Erythroblast (primary cell): ENCODE measurements around the gene SENP5.
A peak's percentile ranks its signal among the peaks of the same experiment; 100 is the strongest.

ENCODE experiments used
- DNase-seq, 2 experiments: peaks; one replicate each; lab custom pipeline; 2025; lab: John Stamatoyannopoulos, UW
- GATA1 ChIP-seq: IDR thresholded peaks from 2 replicates; pipeline ENCODE4 v1.6.1; 2011; ENCODE audit warnings: low read depth, mild to moderate bottlenecking, control low read depth, low read length, moderate library complexity
- POLR2A ChIP-seq: IDR thresholded peaks from 2 replicates; pipeline ENCODE4 v1.6.1; 2011; ENCODE audit warnings: mild to moderate bottlenecking, low read length

Gene SENP5

GRCh38 chr3:196947136-196947859 is 79.6 kb downstream of the SENP5 start:
- TF ChIP-seq GATA1 = no peak
- no peak for TF ChIP-seq POLR2A
- DNase-seq = peak in 1 of 2 experiments; percentile 9

GRCh38 chr3:196947860-196948441 is 80.2 kb downstream of the SENP5 start:
- no peak for TF ChIP-seq GATA1
- no peak for TF ChIP-seq POLR2A
- DNase-seq = no peak

GRCh38 chr3:196948442-196949284 is 80.9 kb downstream of the SENP5 start:
- TF ChIP-seq GATA1 (no peak), POLR2A (no peak)
- DNase-seq = peak; percentile 15 to 25

- TF ChIP-seq GATA1 (no peak), POLR2A (no peak)
- DNase-seq = no peak
Observed at GRCh38 chr3:196949285-196949619, 81.5 kb downstream of the SENP5 start.

GRCh38 chr3:196949750-196950149 is 82.0 kb downstream of the SENP5 start:
- no peak for DNase-seq
- TF ChIP-seq POLR2A = no peak

- TF ChIP-seq POLR2A (no peak), GATA1 (no peak)
- no peak for DNase-seq
Observed at GRCh38 chr3:196951371-196951770, 83.7 kb downstream of the SENP5 start.

GRCh38 chr3:196954832-196955231 is 87.1 kb downstream of the SENP5 start:
- TF ChIP-seq GATA1 (no peak), POLR2A (no peak)
- no peak for DNase-seq

- no peak for TF ChIP-seq POLR2A
- TF ChIP-seq GATA1 = no peak
- DNase-seq = no peak
Observed at GRCh38 chr3:196962108-196962929, 94.6 kb downstream of the SENP5 start.

GRCh38 chr3:196962930-196963630 is 95.4 kb downstream of the SENP5 start:
- TF ChIP-seq POLR2A = no peak
- no peak for TF ChIP-seq GATA1
- no peak for DNase-seq

- no peak for DNase-seq
- TF ChIP-seq GATA1 = no peak
- TF ChIP-seq POLR2A = no peak
Observed at GRCh38 chr3:196963631-196963953, 95.9 kb downstream of the SENP5 start.

GRCh38 chr3:196965112-196965803 is 97.5 kb downstream of the SENP5 start:
- no peak for TF ChIP-seq GATA1
- TF ChIP-seq POLR2A = no peak
- DNase-seq = no peak

GRCh38 chr3:196965804-196966173 is 98.1 kb downstream of the SENP5 start:
- no peak for DNase-seq
- TF ChIP-seq POLR2A (no peak), GATA1 (no peak)
